ENCODE results near the gene OR2AT4. TPM values are rescaled to one million over a fixed set of nuclear protein-coding genes. Genes with fewer than 3 reads are reported as not detected.

Gene OR2AT4
- total RNA-seq: not detected

- no peak for ATAC-seq (ENCODE audit: low FRiP score)
- no peak for TF ChIP-seq CTCF (IDR thresholded peaks at IDR 0.05)
- DNase-seq (ENCODE audit: low spot score): no peak
Observed at GRCh38 chr11:75096456-75097172, at the start of gene OR2AT4. OR2AT4 (minus strand) TSS chr11:75096876.

- ATAC-seq (ENCODE audit: low FRiP score) (no peak), DNase-seq (ENCODE audit: low spot score) (no peak)
- no peak for TF ChIP-seq CTCF (IDR thresholded peaks at IDR 0.05)
Observed at GRCh38 chr11:75145972-75146519, 49.4 kb upstream of the OR2AT4 start.

GRCh38 chr11:75145196-75145971 lies 48.7 kb upstream of the OR2AT4 start:
- ATAC-seq (ENCODE audit: low FRiP score) (no peak), DNase-seq (ENCODE audit: low spot score) (no peak)
- TF ChIP-seq CTCF (IDR thresholded peaks at IDR 0.05): no peak

GRCh38 chr11:75144716-75145014 lies 48.0 kb upstream of the OR2AT4 start:
- no peak for ATAC-seq (ENCODE audit: low FRiP score)

GRCh38 chr11:75143420-75143731 lies 46.7 kb upstream of the OR2AT4 start:
- ATAC-seq (ENCODE audit: low FRiP score) (no peak), DNase-seq (ENCODE audit: low spot score) (no peak)
- TF ChIP-seq CTCF (IDR thresholded peaks at IDR 0.05): no peak

More at GRCh38 chr11:75144716-75145014, 48.0 kb upstream of the OR2AT4 start:
- DNase-seq (ENCODE audit: low spot score): no peak
- TF ChIP-seq CTCF (IDR thresholded peaks at IDR 0.05): no peak

DNA sequence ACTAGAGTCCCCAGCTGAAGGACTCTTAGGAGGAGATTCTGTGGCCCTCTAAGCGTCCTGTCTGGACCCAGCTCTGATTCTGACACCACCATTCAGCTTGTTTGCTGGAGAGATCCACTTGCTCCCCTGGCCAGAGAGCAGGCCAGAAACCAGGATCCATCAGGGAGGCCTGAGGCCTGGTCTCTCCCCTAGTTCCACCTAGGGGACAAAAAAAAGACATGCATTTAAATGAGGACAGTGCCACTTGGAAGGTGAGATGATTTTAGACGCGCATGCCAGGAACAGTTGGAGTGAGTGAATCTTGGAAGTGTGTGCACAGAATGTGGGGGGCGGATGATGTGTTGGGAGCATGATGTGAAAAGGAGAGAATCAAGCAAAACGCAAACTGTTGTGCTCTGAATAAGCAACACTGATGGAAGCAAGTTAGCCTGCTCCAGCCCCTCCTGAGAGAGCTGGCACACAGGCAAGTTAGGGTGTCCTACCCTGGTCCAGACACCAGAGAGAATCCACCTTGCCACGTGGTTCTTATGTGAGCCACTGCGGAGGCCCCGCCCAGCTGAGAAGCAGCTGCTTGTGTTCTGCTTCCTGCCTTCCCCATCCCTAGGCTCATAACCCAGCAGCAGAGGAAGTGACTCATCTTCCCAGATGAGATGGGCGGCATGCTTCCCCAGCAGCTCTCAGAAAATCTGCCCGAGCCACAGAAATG lies 46.2 kb upstream of the OR2AT4 start:
- no peak for TF ChIP-seq CTCF (IDR thresholded peaks at IDR 0.05)
- DNase-seq (ENCODE audit: low spot score): no peak
- peak; percentile 69 for ATAC-seq (ENCODE audit: low FRiP score)
